ENCODE data around the gene TSPAN2.

The TSPAN2 gene

GRCh38 chr1:115112496-115113375 is 23.4 kb upstream of the TSPAN2 start:
- no peak for DNase-seq

GRCh38 chr1:115107516-115108260 is 18.4 kb upstream of the TSPAN2 start:
- DNase-seq, result no peak

- DNase-seq, result no peak
These were observed 16.5 kb upstream of the TSPAN2 start for GRCh38 chr1:115105831-115106230.

GRCh38 chr1:115099693-115100050 is 10.4 kb upstream of the TSPAN2 start:
- no peak for DNase-seq

- DNase-seq, result no peak
These were observed 9.8 kb upstream of the TSPAN2 start for GRCh38 chr1:115098979-115099692.

- no peak for DNase-seq
These were observed 2.9 kb upstream of the TSPAN2 start for GRCh38 chr1:115092175-115092574.

GRCh38 chr1:115091572-115091971 is 2.3 kb upstream of the TSPAN2 start:
- DNase-seq, result no peak

- no peak for DNase-seq
These were observed 1.7 kb upstream of the TSPAN2 start for GRCh38 chr1:115090956-115091355.

- no peak for DNase-seq
These were observed 1.2 kb upstream of the TSPAN2 start for GRCh38 chr1:115090540-115090939.

- no peak for DNase-seq
These were observed 835 bp upstream of the TSPAN2 start for GRCh38 chr1:115090186-115090490.

- DNase-seq, result no peak
These were observed 358 bp downstream of the TSPAN2 start for GRCh38 chr1:115088871-115089419.

- DNase-seq, result no peak
These were observed 1.1 kb downstream of the TSPAN2 start for GRCh38 chr1:115088115-115088778.

GRCh38 chr1:115086176-115086830 is 3.0 kb downstream of the TSPAN2 start:
- DNase-seq, result no peak

- no peak for DNase-seq
These were observed 4.3 kb downstream of the TSPAN2 start for GRCh38 chr1:115084902-115085511.

- no peak for DNase-seq
These were observed 6.4 kb downstream of the TSPAN2 start for GRCh38 chr1:115082949-115083348.

- DNase-seq, result no peak
These were observed 10.6 kb downstream of the TSPAN2 start for GRCh38 chr1:115078708-115079107.

- DNase-seq, result no peak
These were observed 11.3 kb downstream of the TSPAN2 start for GRCh38 chr1:115077984-115078330.

GRCh38 chr1:115077286-115077983 is 11.9 kb downstream of the TSPAN2 start:
- no peak for DNase-seq

- no peak for DNase-seq
These were observed 12.9 kb downstream of the TSPAN2 start for GRCh38 chr1:115076384-115076915.

GRCh38 chr1:115074839-115075534 is 14.3 kb downstream of the TSPAN2 start:
- DNase-seq, result no peak

All from NCI-H1436 treated with DMSO at 0.1 percent for 48 hours (cell line).